ENCODE results near the gene LIMD2.
"Not testable (repeated sequence)": the region's sequence is repeated elsewhere in the genome, so short reads cannot be mapped to it uniquely, and the experiment has no call there.

Gene LIMD2

GRCh38 chr17:63699638-63700527, at the start of gene LIMD2:
Gene LIMD2, minus strand, starts transcription at chr17:63700125. Its CDS starts 827 bp downstream, at chr17:63699298.
- DNase-seq: no peak

GRCh38 chr17:63741408-63742173, 41.7 kb upstream of the LIMD2 start, which contains the start of gene STRADA:
Gene STRADA, minus strand, starts transcription at chr17:63741799. Its CDS starts 13,430 bp downstream, at chr17:63728369.
- DNase-seq: peak; percentile 96

- DNase-seq: no peak
These were observed 41.1 kb upstream of the LIMD2 start for GRCh38 chr17:63741143-63741407.

- DNase-seq: peak; percentile 33
These were observed 40.7 kb upstream of the LIMD2 start for GRCh38 chr17:63740464-63741142.

GRCh38 chr17:63735691-63736090, 35.8 kb upstream of the LIMD2 start:
- DNase-seq: no peak

- DNase-seq: no peak
These were observed 22.5 kb upstream of the LIMD2 start for GRCh38 chr17:63722403-63722802.

GRCh38 chr17:63720194-63720593, 20.3 kb upstream of the LIMD2 start:
- not testable (repeated sequence) for DNase-seq

GRCh38 chr17:63718988-63719387, 19.1 kb upstream of the LIMD2 start:
- no peak for DNase-seq

- no peak for DNase-seq
These were observed 16.5 kb upstream of the LIMD2 start for GRCh38 chr17:63716426-63716825.

GRCh38 chr17:63714550-63715277, 14.8 kb upstream of the LIMD2 start:
- no peak for DNase-seq

GRCh38 chr17:63709110-63709509, 9.2 kb upstream of the LIMD2 start:
- no peak for DNase-seq

- no peak for DNase-seq
These were observed 7.2 kb upstream of the LIMD2 start for GRCh38 chr17:63707151-63707550.

GRCh38 chr17:63706336-63707082, 6.6 kb upstream of the LIMD2 start:
- DNase-seq: no peak

- DNase-seq: no peak
These were observed 5.7 kb upstream of the LIMD2 start for GRCh38 chr17:63705657-63706056.

GRCh38 chr17:63704836-63705235, 4.9 kb upstream of the LIMD2 start:
- DNase-seq: no peak

GRCh38 chr17:63704259-63704576, 4.3 kb upstream of the LIMD2 start:
- no peak for DNase-seq

GRCh38 chr17:63703556-63704258, 3.8 kb upstream of the LIMD2 start:
- DNase-seq: no peak

GRCh38 chr17:63703029-63703428, 3.1 kb upstream of the LIMD2 start:
- no peak for DNase-seq

- DNase-seq: no peak
These were observed 2.7 kb upstream of the LIMD2 start for GRCh38 chr17:63702721-63703015.

- DNase-seq: peak; percentile 74
These were observed 2.2 kb upstream of the LIMD2 start for GRCh38 chr17:63701868-63702720.

- DNase-seq: no peak
These were observed 1.5 kb upstream of the LIMD2 start for GRCh38 chr17:63701456-63701820.
